K562 (cell line): ENCODE data around the gene FDX1. TPM values are rescaled to one million over a fixed set of nuclear protein-coding genes. Genes with fewer than 3 reads are reported as not detected.

Experiments
- ATAC-seq: fragments of 200-7000 bp; cut with Tn5 transposase; 3 replicates; pipeline ENCODE4 v1.9.1; 2020; ENCODE audit warnings: moderate library complexity
- BruUV-seq: library from RNA; stranded (reverse); fragments of 400-500 nt; replicated peaks from 2 replicates; lab custom pipeline; 2021; lab: Mats Ljungman, UMichigan
- CTCF ChIA-PET: fragments of 300-600 bp; formaldehyde crosslinking; extraction: SDS; loops from one replicate; lab custom pipeline; 2021; ENCODE audit warnings: low intra/inter-chr PET ratio; lab: Yijun Ruan, JAX
- POLR2A ChIA-PET: fragments of 300-600, 350-650 bp; sonication (Branson Sonifier 250); formaldehyde crosslinking; extraction: SDS; loops from one replicate; lab custom pipeline; 2021; ENCODE audit warnings: antibody characterized with exemption, inconsistent platforms; lab: Yijun Ruan, JAX
- DNase-seq, 4 experiments: peaks; one replicate each; pipeline versions ENCODE4 v3.0.0 to v3.0.0-alpha.2; 2011 to 2018; ENCODE audit warnings: low spot score in 3 of 4, mixed read lengths in 3 of 4; ENCODE audit errors: extremely low read depth in 1 of 4
- FAIRE-seq: peaks from 2 replicates; lab custom pipeline; 2011; peaks lifted over from hg19 to GRCh38; lab: Jason Lieb, UNC
- H2AFZ ChIP-seq: 2 replicates; pipeline ENCODE4 v1.6.0; 2011; ENCODE audit warnings: low read depth, low read length, control low read depth, inconsistent platforms
- H3K27ac ChIP-seq: fragments of 200-600 bp; 3 replicates; pipeline ENCODE4 v1.8.0; 2011; ENCODE audit warnings: low read depth, mild to moderate bottlenecking, control low read depth, inconsistent platforms, low read length, moderate library complexity, mixed read lengths; ENCODE audit errors: extremely low read depth
- H3K27me3 ChIP-seq, 2 experiments: fragments of 300-600 bp in 1 of 2; 2 replicates in 1 of 2; 3 replicates in 1 of 2; pipeline versions ENCODE4 v1.6.0 to v1.8.0; 2011; ENCODE audit warnings: inconsistent platforms in 2 of 2, low read length in 2 of 2, mild to moderate bottlenecking in 1 of 2, mixed read lengths in 1 of 2, moderate library complexity in 1 of 2; ENCODE audit not compliant: control insufficient read depth in 2 of 2, insufficient read depth in 2 of 2
- H3K36me3 ChIP-seq: fragments of 300-600 bp; 3 replicates; pipeline ENCODE4 v1.8.0; 2011; ENCODE audit warnings: mild to moderate bottlenecking, low read length, inconsistent platforms; ENCODE audit not compliant: control insufficient read depth, insufficient read depth
- H3K4me1 ChIP-seq, 2 experiments: fragments of 200-600 bp in 1 of 2; replicated peaks in 1 of 2; 2 replicates in 1 of 2; 3 replicates in 1 of 2; pipeline versions ENCODE4 v1.5.1 to v1.8.0; 2011; ENCODE audit warnings: inconsistent platforms in 2 of 2, low read length in 2 of 2, mild to moderate bottlenecking in 1 of 2, mixed read lengths in 1 of 2, moderate library complexity in 1 of 2; ENCODE audit not compliant: control insufficient read depth in 2 of 2, insufficient read depth in 2 of 2
- H3K4me2 ChIP-seq: 2 replicates; pipeline ENCODE4 v1.6.1; 2011; ENCODE audit warnings: low read length, control low read depth, inconsistent platforms, mixed read lengths; ENCODE audit not compliant: insufficient read depth
- H3K4me3 ChIP-seq: fragments of 200-600 bp; sonication (generic), shearing (Covaris generic); 2 replicates; pipeline ENCODE4 v1.5.1; 2016; ENCODE audit warnings: control low read depth, inconsistent platforms
- H3K79me2 ChIP-seq: fragments of 200-600 bp; 3 replicates; pipeline ENCODE4 v1.8.0; 2011; ENCODE audit warnings: low read length, inconsistent platforms; ENCODE audit not compliant: control insufficient read depth, insufficient read depth
- H3K9ac ChIP-seq, 2 experiments: 2 replicates each; pipeline versions ENCODE4 v1.6.0 to v1.6.1; 2011; ENCODE audit warnings: low read depth in 2 of 2, low read length in 2 of 2, control low read depth in 1 of 2, inconsistent platforms in 1 of 2, mild to moderate bottlenecking in 1 of 2, mixed read lengths in 1 of 2; ENCODE audit not compliant: insufficient read depth in 1 of 2
- H3K9me1 ChIP-seq: one replicate; pipeline ENCODE4 v1.6.0; 2011; ENCODE audit warnings: inconsistent platforms, mild to moderate bottlenecking, low read length, moderate library complexity; ENCODE audit not compliant: control insufficient read depth, insufficient read depth
- H3K9me3 ChIP-seq: replicated peaks from 2 replicates; pipeline ENCODE4 v1.5.1; 2011; ENCODE audit warnings: low read depth, low read length, inconsistent platforms; ENCODE audit not compliant: control insufficient read depth, insufficient read depth
- H4K20me1 ChIP-seq: replicated peaks from 2 replicates; pipeline ENCODE4 v1.6.1; 2011; ENCODE audit warnings: low read length, inconsistent platforms, mixed read lengths; ENCODE audit not compliant: control insufficient read depth, insufficient read depth
- ATF3 ChIP-seq, 2 experiments: fragments of 450-650 bp in 1 of 2; sonication (generic) in 1 of 2; formaldehyde crosslinking in 1 of 2; IDR thresholded peaks in 1 of 2; conservative IDR thresholded peaks in 1 of 2; 2 replicates each; pipeline versions ENCODE4 v1.6.1 to v1.8.1; 2016 to 2023; ENCODE audit warnings: mild to moderate bottlenecking in 2 of 2, moderate library complexity in 2 of 2, inconsistent platforms in 1 of 2, missing genetic modification reagents in 1 of 2
- DACH1 ChIP-seq: fragments of 450-650 bp; IDR thresholded peaks from 2 replicates; pipeline ENCODE4 v1.6.1; 2018; ENCODE audit not compliant: partially characterized antibody
- JUN ChIP-seq, 2 experiments: sonication (generic) in 1 of 2; formaldehyde crosslinking in 1 of 2; IDR thresholded peaks; 2 replicates each; pipeline versions ENCODE4 v1.6.1 to v1.8.0; 2012 to 2022; ENCODE audit warnings: borderline replicate concordance in 2 of 2, mild to moderate bottlenecking in 2 of 2, improper control_type of control experiment in 1 of 2, low read depth in 1 of 2, low read length in 1 of 2, missing genetic modification reagents in 1 of 2
- KLF6 ChIP-seq: fragments of 250-450 bp; sonication (Bioruptor Pico); IDR thresholded peaks from 2 replicates; pipeline ENCODE4 v1.4.0; 2020; ENCODE audit warnings: mild to moderate bottlenecking, moderate library complexity, borderline replicate concordance
- RNF2 ChIP-seq: sonication (generic); IDR thresholded peaks from 2 replicates; pipeline ENCODE4 v1.6.1; 2016
- SIX5 ChIP-seq, 2 experiments: IDR thresholded peaks; 2 replicates each; pipeline ENCODE4 v1.6.1; 2011; ENCODE audit warnings: low read length in 2 of 2, borderline replicate concordance in 1 of 2, low read depth in 1 of 2, mild to moderate bottlenecking in 1 of 2, moderate library complexity in 1 of 2; ENCODE audit not compliant: insufficient read depth in 1 of 2
- THAP7 ChIP-seq: fragments of 250-450 bp; sonication (Bioruptor Pico); IDR thresholded peaks from 2 replicates; pipeline ENCODE4 v1.5.0; 2021
- THRA ChIP-seq: fragments of 450-650 bp; IDR thresholded peaks from 2 replicates; pipeline ENCODE4 v1.6.1; 2017; ENCODE audit warnings: mild to moderate bottlenecking, moderate library complexity
- WGBS: fragments of 100-300 bp; shearing (Covaris generic); methylation state at CpG from one replicate; pipeline ENCODE4 v1.1.6; 2016; ENCODE audit warnings: low coverage, mixed read lengths; ENCODE audit not compliant: insufficient coverage; ENCODE audit errors: missing lambda C conversion rate; 5-methylcytosine and 5-hydroxymethylcytosine counted together
- in situ Hi-C: fragments of 300-500 bp; cut with MboI; formaldehyde crosslinking; loops from 4 replicates; pipeline ENCODE4 v1.15.0; 2018; ENCODE audit warnings: inconsistent platforms, mixed read lengths
- intact Hi-C: fragments of 100-400 bp; cut with micrococcal nuclease; formaldehyde crosslinking; loops from 2 replicates; pipeline ENCODE4 v1.14.2; 2022
- polyA plus RNA-seq, 8 experiments: library from polyadenylated mRNA; depleted of rRNA in 4 of 8; stranded (reverse) in 5 of 8; unstranded in 3 of 8; fragments of >200 nt; fragmentation: Nextera tagmentation in 2 of 8; fragmentation: Illumina TruSeq in 1 of 8; extraction: Ambion mirVana in 2 of 8; extraction: Trizol in 1 of 8; gene quantifications; 2 replicates each; pipeline versions ENCODE4 v1.2.1 to v1.2.3, GENCODE V29; 2011 to 2014; ENCODE audit warnings: inconsistent platforms in 1 of 8, missing spikeins in 1 of 8
- total RNA-seq, 7 experiments: library from RNA; depleted of rRNA in 6 of 7; stranded (reverse); fragments of >200 nt in 6 of 7; fragmentation: Illumina TruSeq in 2 of 7; extraction: Trizol in 2 of 7; gene quantifications; 2 replicates each; pipeline versions ENCODE4 v1.2.1 to v1.2.3, GENCODE V29; 2011 to 2021; ENCODE audit warnings: low replicate concordance in 1 of 7
- TF ChIP-seq, protein P1 (sequence below): fragments of 450-650 bp; IDR thresholded peaks from 2 replicates; pipeline ENCODE4 v1.7.1; 2018; ENCODE audit warnings: mild to moderate bottlenecking, low read depth; ENCODE audit not compliant: partially characterized antibody

Gene FDX1
- total and polyA plus RNA-seq, 9 of the 15 experiments (the other 6 are each of a cell fraction or from before 2014, with no cell fraction given): 6.4 to 14.3 (median 11.4) TPM

DNA sequence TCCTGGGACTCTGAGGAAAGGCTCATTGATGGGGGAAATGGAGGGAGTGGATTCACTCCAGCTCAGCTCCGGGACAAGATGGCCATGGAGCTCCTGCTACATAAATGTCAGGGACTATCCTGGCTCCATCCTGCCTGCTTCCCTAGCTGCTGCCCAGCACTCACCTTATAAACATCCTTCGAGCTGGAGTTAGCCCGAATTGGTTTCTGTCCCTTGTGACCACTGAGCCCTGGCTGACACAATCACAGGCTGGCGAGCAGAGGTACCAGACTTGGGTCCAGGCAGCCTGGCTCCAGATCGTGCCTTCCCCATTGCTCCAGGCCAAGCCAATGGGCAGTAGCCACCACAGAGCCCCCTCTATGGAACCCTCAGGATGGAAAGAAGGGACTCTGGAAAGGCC is 77.6 kb downstream of the FDX1 start (continued):
- no peak for TF ChIP-seq RNF2
- TF ChIP-seq, protein P1, sequence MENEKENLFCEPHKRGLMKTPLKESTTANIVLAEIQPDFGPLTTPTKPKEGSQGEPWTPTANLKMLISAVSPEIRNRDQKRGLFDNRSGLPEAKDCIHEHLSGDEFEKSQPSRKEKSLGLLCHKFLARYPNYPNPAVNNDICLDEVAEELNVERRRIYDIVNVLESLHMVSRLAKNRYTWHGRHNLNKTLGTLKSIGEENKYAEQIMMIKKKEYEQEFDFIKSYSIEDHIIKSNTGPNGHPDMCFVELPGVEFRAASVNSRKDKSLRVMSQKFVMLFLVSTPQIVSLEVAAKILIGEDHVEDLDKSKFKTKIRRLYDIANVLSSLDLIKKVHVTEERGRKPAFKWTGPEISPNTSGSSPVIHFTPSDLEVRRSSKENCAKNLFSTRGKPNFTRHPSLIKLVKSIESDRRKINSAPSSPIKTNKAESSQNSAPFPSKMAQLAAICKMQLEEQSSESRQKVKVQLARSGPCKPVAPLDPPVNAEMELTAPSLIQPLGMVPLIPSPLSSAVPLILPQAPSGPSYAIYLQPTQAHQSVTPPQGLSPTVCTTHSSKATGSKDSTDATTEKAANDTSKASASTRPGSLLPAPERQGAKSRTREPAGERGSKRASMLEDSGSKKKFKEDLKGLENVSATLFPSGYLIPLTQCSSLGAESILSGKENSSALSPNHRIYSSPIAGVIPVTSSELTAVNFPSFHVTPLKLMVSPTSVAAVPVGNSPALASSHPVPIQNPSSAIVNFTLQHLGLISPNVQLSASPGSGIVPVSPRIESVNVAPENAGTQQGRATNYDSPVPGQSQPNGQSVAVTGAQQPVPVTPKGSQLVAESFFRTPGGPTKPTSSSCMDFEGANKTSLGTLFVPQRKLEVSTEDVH: no peak
- TF ChIP-seq, all 486 proteins: peak for 0

- no peak overlapping the region for H3K9ac ChIP-seq
- no peak overlapping the region for H3K4me2 ChIP-seq
- no peak for ATAC-seq
- no peak overlapping the region for H3K27ac ChIP-seq
- DNase-seq: no peak
- peaks cover 0 to 12% of the 10 kb centered on the region in 2 experiments; a peak in 3 of 5 replicates for H3K27me3 ChIP-seq
- BruUV-seq: no TSS peak
- H3K36me3 ChIP-seq: no peaks in the 10 kb centered on the region
- in situ Hi-C loops: no loop called here
- 0% methylated on average over 1 of the region's 1 CpG for WGBS
- FAIRE-seq: no peak
- POLR2A ChIA-PET: no interaction called here
- H3K9me3 ChIP-seq: no peaks in the 10 kb centered on the region
- H3K9me1 ChIP-seq: no peaks in the 10 kb centered on the region
- CTCF ChIA-PET: no interaction called here
- no peaks in the 10 kb centered on the region for H3K79me2 ChIP-seq
- H3K4me1 ChIP-seq: no peaks in the 10 kb centered on the region
- intact Hi-C loops: no loop called here
- H2AFZ ChIP-seq: no peak overlapping the region
- H4K20me1 ChIP-seq: no peaks in the 10 kb centered on the region
- no peak overlapping the region for H3K4me3 ChIP-seq
- TF ChIP-seq THAP7 (CRISPR knock-in tag) (no peak), DACH1 (no peak), ATF3 (IDR thresholded peaks at IDR 0.05) (no peak), ATF3 (CRISPR knock-in tag; conservative IDR thresholded peaks at IDR 0.05) (no peak), KLF6 (CRISPR knock-in tag) (no peak), JUN (IDR thresholded peaks at IDR 0.05; ENCODE audit: borderline replicate concordance, low read depth, low read length) (no peak), JUN (CRISPR knock-in tag; IDR thresholded peaks at IDR 0.05; ENCODE audit: borderline replicate concordance) (no peak), SIX5 (IDR thresholded peaks at IDR 0.05; ENCODE audit: borderline replicate concordance in 1 of 2, insufficient read depth in 1 of 2, low read depth in 1 of 2, low read length in 2 of 2) (no peak), THRA (no peak)
Observed at GRCh38 chr11:110508786-110509185, 79.0 kb downstream of the FDX1 start.
